Caco-2 (cell line): ENCODE data around the gene XRCC5. TPM values are rescaled to one million over a fixed set of nuclear protein-coding genes. Genes with fewer than 3 reads are reported as not detected.

Experiments
- BruUV-seq: library from RNA; stranded (reverse); fragments of 400-500 nt; replicated peaks from 2 replicates; lab custom pipeline; 2021; lab: Mats Ljungman, UMichigan
- CTCF ChIA-PET: fragments of 300-600 bp; sonication (Branson Sonifier 250); formaldehyde crosslinking; loops from one replicate; lab custom pipeline; 2022; ENCODE audit warnings: antibody characterized with exemption; lab: Charles Lee
- POLR2A ChIA-PET: fragments of 300-600 bp; sonication (Branson Sonifier 250); formaldehyde crosslinking; loops from one replicate; lab custom pipeline; 2022; ENCODE audit warnings: antibody characterized with exemption; lab: Charles Lee
- DNase-seq, 2 experiments: peaks; one replicate each; pipeline versions ENCODE4 v3.0.0 to v3.0.0-alpha.2; 2020 to 2022
- H3K27me3 ChIP-seq: replicated peaks from 2 replicates; pipeline ENCODE4 v1.6.0; 2011; ENCODE audit warnings: low read length; ENCODE audit not compliant: control insufficient read depth, insufficient read depth
- H3K36me3 ChIP-seq: 2 replicates; pipeline ENCODE4 v1.5.1; 2011; ENCODE audit warnings: low read length; ENCODE audit not compliant: control insufficient read depth, insufficient read depth
- H3K4me1 ChIP-seq: fragments of 250-450 bp; sonication (Bioruptor Pico); 2 replicates; pipeline ENCODE4 v1.5.1; 2020; ENCODE audit warnings: mild to moderate bottlenecking
- H3K4me3 ChIP-seq: 2 replicates; pipeline ENCODE4 v1.5.1; 2011; ENCODE audit warnings: low read depth, mild to moderate bottlenecking, control low read depth, low read length
- H3K9me3 ChIP-seq: fragments of 250-450 bp; sonication (Bioruptor Pico); 2 replicates; pipeline ENCODE4 v1.5.1; 2020; ENCODE audit warnings: mild to moderate bottlenecking, moderate library complexity
- H3K27ac Mint-ChIP-seq: one replicate; pipeline ENCODE4 v1.8.0; 2022; ENCODE audit warnings: mixed read lengths; ENCODE audit not compliant: unreplicated experiment
- H3K27me3 Mint-ChIP-seq: one replicate; pipeline ENCODE4 v1.8.0; 2022; ENCODE audit warnings: mixed read lengths; ENCODE audit not compliant: insufficient read depth, unreplicated experiment
- H3K36me3 Mint-ChIP-seq: one replicate; pipeline ENCODE4 v1.8.0; 2022; ENCODE audit warnings: mild to moderate bottlenecking, mixed read lengths; ENCODE audit not compliant: insufficient read depth, unreplicated experiment
- H3K4me1 Mint-ChIP-seq: one replicate; pipeline ENCODE4 v1.8.0; 2022; ENCODE audit warnings: low read depth, mixed read lengths; ENCODE audit not compliant: unreplicated experiment
- H3K4me3 Mint-ChIP-seq: one replicate; pipeline ENCODE4 v1.8.0; 2022; ENCODE audit warnings: mild to moderate bottlenecking, moderate library complexity, mixed read lengths; ENCODE audit not compliant: unreplicated experiment
- H3K9me3 Mint-ChIP-seq: one replicate; pipeline ENCODE4 v1.8.0; 2022; ENCODE audit warnings: mixed read lengths; ENCODE audit not compliant: unreplicated experiment
- intact Hi-C: fragments of 100-400 bp; cut with micrococcal nuclease; formaldehyde crosslinking; loops from one replicate; pipeline ENCODE4 v1.10.0; 2022; ENCODE audit not compliant: unreplicated experiment
- total RNA-seq: library from RNA; stranded (reverse); gene quantifications from 2 replicates; pipeline ENCODE4 v1.2.3, GENCODE V29; 2022
- TF ChIP-seq, protein P1 (sequence below), 2 experiments: fragments of 200-600 bp in 1 of 2; IDR thresholded peaks; 1 replicate in 1 of 2; 2 replicates in 1 of 2; pipeline versions ENCODE4 v1.5.1 to v1.8.0; 2011 to 2022; ENCODE audit warnings: antibody characterized with exemption in 1 of 2, control low read depth in 1 of 2, inconsistent platforms in 1 of 2, low read depth in 1 of 2, low read length in 1 of 2, mild to moderate bottlenecking in 1 of 2, moderate library complexity in 1 of 2; ENCODE audit not compliant: insufficient read depth in 1 of 2, severe bottlenecking in 1 of 2, unreplicated experiment in 1 of 2

XRCC5 gene
- total RNA-seq, 1 experiment from 2014 or later, result 319 TPM

DNA sequence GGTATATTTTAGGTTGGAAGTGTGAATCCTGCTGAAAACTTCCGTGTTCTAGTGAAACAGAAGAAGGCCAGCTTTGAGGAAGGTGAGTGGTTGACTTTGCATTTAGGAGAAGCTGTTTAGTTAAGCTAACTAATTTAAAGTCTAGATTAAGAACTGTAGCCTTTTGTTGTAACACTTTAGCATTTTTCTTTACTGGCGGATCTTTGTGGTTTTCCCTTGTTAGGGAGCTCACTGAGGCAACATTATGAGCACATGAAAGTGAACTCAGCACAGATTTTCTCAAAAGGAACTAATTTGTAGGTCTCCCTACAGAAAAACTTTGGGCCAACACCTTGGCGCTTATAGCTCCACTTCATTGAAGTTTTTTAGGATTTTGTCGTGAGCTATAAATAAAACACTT is 52.8 kb downstream of the XRCC5 start:
- Histone ChIP-seq H3K4me3 (no peak overlapping the region), H3K4me1 (no peaks in the 10 kb centered on the region), H3K27me3 (no peaks in the 10 kb centered on the region), H3K36me3 (peaks cover 3% of the 10 kb centered on the region), H3K9me3 (no peaks in the 10 kb centered on the region)
- TF ChIP-seq, protein P1, sequence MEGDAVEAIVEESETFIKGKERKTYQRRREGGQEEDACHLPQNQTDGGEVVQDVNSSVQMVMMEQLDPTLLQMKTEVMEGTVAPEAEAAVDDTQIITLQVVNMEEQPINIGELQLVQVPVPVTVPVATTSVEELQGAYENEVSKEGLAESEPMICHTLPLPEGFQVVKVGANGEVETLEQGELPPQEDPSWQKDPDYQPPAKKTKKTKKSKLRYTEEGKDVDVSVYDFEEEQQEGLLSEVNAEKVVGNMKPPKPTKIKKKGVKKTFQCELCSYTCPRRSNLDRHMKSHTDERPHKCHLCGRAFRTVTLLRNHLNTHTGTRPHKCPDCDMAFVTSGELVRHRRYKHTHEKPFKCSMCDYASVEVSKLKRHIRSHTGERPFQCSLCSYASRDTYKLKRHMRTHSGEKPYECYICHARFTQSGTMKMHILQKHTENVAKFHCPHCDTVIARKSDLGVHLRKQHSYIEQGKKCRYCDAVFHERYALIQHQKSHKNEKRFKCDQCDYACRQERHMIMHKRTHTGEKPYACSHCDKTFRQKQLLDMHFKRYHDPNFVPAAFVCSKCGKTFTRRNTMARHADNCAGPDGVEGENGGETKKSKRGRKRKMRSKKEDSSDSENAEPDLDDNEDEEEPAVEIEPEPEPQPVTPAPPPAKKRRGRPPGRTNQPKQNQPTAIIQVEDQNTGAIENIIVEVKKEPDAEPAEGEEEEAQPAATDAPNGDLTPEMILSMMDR (IDR thresholded peaks at IDR 0.05; ENCODE audit: insufficient read depth in 1 of 2, low read depth in 1 of 2, low read length in 1 of 2, severe bottlenecking in 1 of 2, unreplicated experiment in 1 of 2), result no peak
- Mint-ChIP-seq H3K36me3 (peaks cover 85% of the 10 kb centered on the region), H3K4me3 (no peak overlapping the region), H3K27me3 (no peaks in the 10 kb centered on the region), H3K9me3 (no peaks in the 10 kb centered on the region), H3K27ac (no peak overlapping the region), H3K4me1 (no peaks in the 10 kb centered on the region)
- ChIA-PET CTCF (interaction anchor here (1.6 kb wide), 1 partner anchor 48 kb away, joined by 3 read pairs; no protein-coding TSS in a partner anchor), POLR2A (no interaction called here)
- no peak for DNase-seq
- intact Hi-C loops, result no loop called here
- BruUV-seq, result no TSS peak

DNA sequence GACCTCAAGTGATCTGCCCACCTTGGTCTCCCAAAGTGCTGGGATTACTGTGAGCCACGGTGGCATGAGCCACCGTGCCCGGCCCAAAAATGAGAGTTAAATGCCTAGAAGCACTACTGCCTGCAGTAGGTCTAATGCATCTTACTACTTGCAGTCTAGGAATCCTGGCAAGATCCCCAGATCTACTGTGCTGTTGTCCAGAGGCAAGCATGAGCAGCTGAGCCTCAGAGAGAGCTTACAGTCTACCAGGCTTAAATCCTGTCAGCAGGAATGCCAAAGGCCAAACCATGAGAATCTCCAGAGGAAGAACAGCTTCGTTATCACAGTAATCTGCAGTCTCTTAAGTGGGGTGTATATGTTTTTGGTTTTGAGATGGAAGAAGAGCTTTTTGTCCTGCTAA is 54.4 kb downstream of the XRCC5 start:
- Histone ChIP-seq H3K27me3 (no peaks in the 10 kb centered on the region), H3K9me3 (no peaks in the 10 kb centered on the region), H3K4me3 (no peak overlapping the region), H3K36me3 (peaks cover 3% of the 10 kb centered on the region), H3K4me1 (no peaks in the 10 kb centered on the region)
- Mint-ChIP-seq H3K27ac (no peak overlapping the region), H3K9me3 (no peaks in the 10 kb centered on the region), H3K27me3 (no peaks in the 10 kb centered on the region), H3K4me1 (no peaks in the 10 kb centered on the region), H3K36me3 (peaks cover 85% of the 10 kb centered on the region), H3K4me3 (no peak overlapping the region)
- no peak for DNase-seq
- BruUV-seq, result no TSS peak
- ChIA-PET POLR2A (interaction anchor here (0.7 kb wide), 1 partner anchor 322 kb away, joined by 4 read pairs; no protein-coding TSS in a partner anchor), CTCF (no interaction called here)
- TF ChIP-seq, protein P1 (IDR thresholded peaks at IDR 0.05; ENCODE audit: insufficient read depth in 1 of 2, low read depth in 1 of 2, low read length in 1 of 2, severe bottlenecking in 1 of 2, unreplicated experiment in 1 of 2), result no peak
- intact Hi-C loops, result no loop called here

DNA sequence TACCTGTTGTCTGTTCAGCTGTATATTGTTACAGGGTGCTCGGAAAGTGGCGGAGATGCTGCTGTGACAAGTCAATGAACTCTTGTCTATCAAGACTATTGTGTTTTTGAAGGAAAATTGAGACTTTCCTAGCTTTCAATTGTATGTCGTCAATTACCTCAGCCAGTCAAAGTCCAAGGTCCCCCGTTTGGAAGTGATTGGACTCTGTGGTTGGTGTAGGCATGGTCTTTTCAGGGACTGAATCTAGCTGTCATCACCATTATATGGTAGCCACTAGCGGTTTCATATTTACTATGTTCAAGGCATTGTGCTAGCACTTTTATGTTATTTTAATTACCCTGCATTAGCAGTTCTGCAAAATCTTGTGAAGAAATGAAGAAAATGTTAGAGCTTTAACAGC is 54.9 kb downstream of the XRCC5 start:
- intact Hi-C loops, result no loop called here
- no TSS peak for BruUV-seq
- peaks cover 88% of the 10 kb centered on the region for H3K36me3 Mint-ChIP-seq

More for the DNA sequence above, 54.9 kb downstream of the XRCC5 start:
- no peaks in the 10 kb centered on the region for H3K9me3 ChIP-seq
- no peaks in the 10 kb centered on the region for H3K4me1 ChIP-seq
- DNase-seq, result no peak
- H3K4me3 Mint-ChIP-seq, result no peak overlapping the region
- H3K27me3 ChIP-seq, result no peaks in the 10 kb centered on the region
- CTCF ChIA-PET, result no interaction called here
- no peaks in the 10 kb centered on the region for H3K4me1 Mint-ChIP-seq
- H3K9me3 Mint-ChIP-seq, result no peaks in the 10 kb centered on the region
- no peak overlapping the region for H3K4me3 ChIP-seq
- H3K36me3 ChIP-seq, result peaks cover 5% of the 10 kb centered on the region
- POLR2A ChIA-PET, result no interaction called here
- no peak overlapping the region for H3K27ac Mint-ChIP-seq
- H3K27me3 Mint-ChIP-seq, result no peaks in the 10 kb centered on the region
- TF ChIP-seq, protein P1 (IDR thresholded peaks at IDR 0.05; ENCODE audit: insufficient read depth in 1 of 2, low read depth in 1 of 2, low read length in 1 of 2, severe bottlenecking in 1 of 2, unreplicated experiment in 1 of 2), result no peak
